K562 (cell line): ENCODE results near the gene TMEM95. TPM values are rescaled to one million over a fixed set of nuclear protein-coding genes. Genes with fewer than 3 reads are reported as not detected.

Source experiments
- ATAC-seq: fragments of 200-7000 bp; cut with Tn5 transposase; 3 replicates; pipeline ENCODE4 v1.9.1; 2020; ENCODE audit warnings: moderate library complexity
- BruUV-seq: library from RNA; stranded (reverse); fragments of 400-500 nt; replicated peaks from 2 replicates; lab custom pipeline; 2021; lab: Mats Ljungman, UMichigan
- CTCF ChIA-PET: fragments of 300-600 bp; formaldehyde crosslinking; extraction: SDS; loops from one replicate; lab custom pipeline; 2021; ENCODE audit warnings: low intra/inter-chr PET ratio; lab: Yijun Ruan, JAX
- POLR2A ChIA-PET: fragments of 300-600, 350-650 bp; sonication (Branson Sonifier 250); formaldehyde crosslinking; extraction: SDS; loops from one replicate; lab custom pipeline; 2021; ENCODE audit warnings: antibody characterized with exemption, inconsistent platforms; lab: Yijun Ruan, JAX
- DNase-seq, 4 experiments: peaks; one replicate each; pipeline versions ENCODE4 v3.0.0 to v3.0.0-alpha.2; 2011 to 2018; ENCODE audit warnings: low spot score in 3 of 4, mixed read lengths in 3 of 4; ENCODE audit errors: extremely low read depth in 1 of 4
- FAIRE-seq: peaks from 2 replicates; lab custom pipeline; 2011; peaks lifted over from hg19 to GRCh38; lab: Jason Lieb, UNC
- H2AFZ ChIP-seq: 2 replicates; pipeline ENCODE4 v1.6.0; 2011; ENCODE audit warnings: low read depth, low read length, control low read depth, inconsistent platforms
- H3K27ac ChIP-seq: fragments of 200-600 bp; 3 replicates; pipeline ENCODE4 v1.8.0; 2011; ENCODE audit warnings: low read depth, mild to moderate bottlenecking, control low read depth, inconsistent platforms, low read length, moderate library complexity, mixed read lengths; ENCODE audit errors: extremely low read depth
- H3K27me3 ChIP-seq, 2 experiments: fragments of 300-600 bp in 1 of 2; 2 replicates in 1 of 2; 3 replicates in 1 of 2; pipeline versions ENCODE4 v1.6.0 to v1.8.0; 2011; ENCODE audit warnings: inconsistent platforms in 2 of 2, low read length in 2 of 2, mild to moderate bottlenecking in 1 of 2, mixed read lengths in 1 of 2, moderate library complexity in 1 of 2; ENCODE audit not compliant: control insufficient read depth in 2 of 2, insufficient read depth in 2 of 2
- H3K36me3 ChIP-seq: fragments of 300-600 bp; 3 replicates; pipeline ENCODE4 v1.8.0; 2011; ENCODE audit warnings: mild to moderate bottlenecking, low read length, inconsistent platforms; ENCODE audit not compliant: control insufficient read depth, insufficient read depth
- H3K4me1 ChIP-seq, 2 experiments: fragments of 200-600 bp in 1 of 2; replicated peaks in 1 of 2; 2 replicates in 1 of 2; 3 replicates in 1 of 2; pipeline versions ENCODE4 v1.5.1 to v1.8.0; 2011; ENCODE audit warnings: inconsistent platforms in 2 of 2, low read length in 2 of 2, mild to moderate bottlenecking in 1 of 2, mixed read lengths in 1 of 2, moderate library complexity in 1 of 2; ENCODE audit not compliant: control insufficient read depth in 2 of 2, insufficient read depth in 2 of 2
- H3K4me2 ChIP-seq: 2 replicates; pipeline ENCODE4 v1.6.1; 2011; ENCODE audit warnings: low read length, control low read depth, inconsistent platforms, mixed read lengths; ENCODE audit not compliant: insufficient read depth
- H3K4me3 ChIP-seq: fragments of 200-600 bp; sonication (generic), shearing (Covaris generic); 2 replicates; pipeline ENCODE4 v1.5.1; 2016; ENCODE audit warnings: control low read depth, inconsistent platforms
- H3K79me2 ChIP-seq: fragments of 200-600 bp; 3 replicates; pipeline ENCODE4 v1.8.0; 2011; ENCODE audit warnings: low read length, inconsistent platforms; ENCODE audit not compliant: control insufficient read depth, insufficient read depth
- H3K9ac ChIP-seq, 2 experiments: 2 replicates each; pipeline versions ENCODE4 v1.6.0 to v1.6.1; 2011; ENCODE audit warnings: low read depth in 2 of 2, low read length in 2 of 2, control low read depth in 1 of 2, inconsistent platforms in 1 of 2, mild to moderate bottlenecking in 1 of 2, mixed read lengths in 1 of 2; ENCODE audit not compliant: insufficient read depth in 1 of 2
- H3K9me1 ChIP-seq: one replicate; pipeline ENCODE4 v1.6.0; 2011; ENCODE audit warnings: inconsistent platforms, mild to moderate bottlenecking, low read length, moderate library complexity; ENCODE audit not compliant: control insufficient read depth, insufficient read depth
- H3K9me3 ChIP-seq: replicated peaks from 2 replicates; pipeline ENCODE4 v1.5.1; 2011; ENCODE audit warnings: low read depth, low read length, inconsistent platforms; ENCODE audit not compliant: control insufficient read depth, insufficient read depth
- H4K20me1 ChIP-seq: replicated peaks from 2 replicates; pipeline ENCODE4 v1.6.1; 2011; ENCODE audit warnings: low read length, inconsistent platforms, mixed read lengths; ENCODE audit not compliant: control insufficient read depth, insufficient read depth
- NRF1 ChIP-seq, 2 experiments: fragments of 450-650 bp; IDR thresholded peaks in 1 of 2; conservative IDR thresholded peaks in 1 of 2; 2 replicates each; pipeline ENCODE4 v1.6.1; 2014; ENCODE audit warnings: mild to moderate bottlenecking in 2 of 2
- POLR3G ChIP-seq: IDR thresholded peaks from 2 replicates; pipeline ENCODE4 v1.6.1; 2011; ENCODE audit not compliant: insufficient read length, insufficient replicate concordance; ENCODE audit errors: extremely low read depth
- SIN3B ChIP-seq: fragments of 450-650 bp; IDR thresholded peaks from 2 replicates; pipeline ENCODE4 v1.6.1; 2017; ENCODE audit warnings: low read depth, mild to moderate bottlenecking, moderate library complexity
- ZNF263 ChIP-seq: sonication (generic); formaldehyde crosslinking; IDR thresholded peaks from 2 replicates; pipeline ENCODE4 v1.8.0; 2022; ENCODE audit warnings: mild to moderate bottlenecking, missing genetic modification reagents, borderline replicate concordance
- WGBS: fragments of 100-300 bp; shearing (Covaris generic); methylation state at CpG from one replicate; pipeline ENCODE4 v1.1.6; 2016; ENCODE audit warnings: low coverage, mixed read lengths; ENCODE audit not compliant: insufficient coverage; ENCODE audit errors: missing lambda C conversion rate; 5-methylcytosine and 5-hydroxymethylcytosine counted together
- in situ Hi-C: fragments of 300-500 bp; cut with MboI; formaldehyde crosslinking; loops from 4 replicates; pipeline ENCODE4 v1.15.0; 2018; ENCODE audit warnings: inconsistent platforms, mixed read lengths
- intact Hi-C: fragments of 100-400 bp; cut with micrococcal nuclease; formaldehyde crosslinking; loops from 2 replicates; pipeline ENCODE4 v1.14.2; 2022
- polyA plus RNA-seq, 8 experiments: library from polyadenylated mRNA; depleted of rRNA in 4 of 8; stranded (reverse) in 5 of 8; unstranded in 3 of 8; fragments of >200 nt; fragmentation: Nextera tagmentation in 2 of 8; fragmentation: Illumina TruSeq in 1 of 8; extraction: Ambion mirVana in 2 of 8; extraction: Trizol in 1 of 8; gene quantifications; 2 replicates each; pipeline versions ENCODE4 v1.2.1 to v1.2.3, GENCODE V29; 2011 to 2014; ENCODE audit warnings: inconsistent platforms in 1 of 8, missing spikeins in 1 of 8
- total RNA-seq, 7 experiments: library from RNA; depleted of rRNA in 6 of 7; stranded (reverse); fragments of >200 nt in 6 of 7; fragmentation: Illumina TruSeq in 2 of 7; extraction: Trizol in 2 of 7; gene quantifications; 2 replicates each; pipeline versions ENCODE4 v1.2.1 to v1.2.3, GENCODE V29; 2011 to 2021; ENCODE audit warnings: low replicate concordance in 1 of 7

Gene TMEM95
- total and polyA plus RNA-seq, 9 of the 15 experiments (the other 6 are each of a cell fraction or from before 2014, with no cell fraction given): not detected

- ATAC-seq: no peak
- TF ChIP-seq SIN3B: no peak
- no peak for TF ChIP-seq POLR3G
- no peak for TF ChIP-seq NRF1 (conservative IDR thresholded peaks at IDR 0.05 in 1 of 2, IDR thresholded peaks at IDR 0.05 in 1 of 2)
- TF ChIP-seq ZNF263 (CRISPR knock-in tag): no peak
- TF ChIP-seq, all 486 proteins: peak for 0
- Histone ChIP-seq H3K9me1 (no peaks in the 10 kb centered on the region), H3K9me3 (no peaks in the 10 kb centered on the region), H2AFZ (no peak overlapping the region), H3K27ac (no peak overlapping the region), H3K4me1 (peaks cover 3 to 59% of the 10 kb centered on the region in 2 experiments; a peak in 3 of 5 replicates), H3K79me2 (peaks cover 8% of the 10 kb centered on the region), H3K36me3 (no peaks in the 10 kb centered on the region), H3K27me3 (no peaks in the 10 kb centered on the region), H3K4me2 (peak overlapping the region; percentile 80; the same call in 1 of the 2 replicates), H3K4me3 (peak overlapping the region; percentile 72; the same call in 1 of the 2 replicates), H3K9ac (peak overlapping the region; percentile 17 to 79; a peak in 2 of 4 replicates), H4K20me1 (no peaks in the 10 kb centered on the region)
- DNase-seq (no peak), FAIRE-seq (no peak)
- in situ Hi-C loops (loop anchor here (10.0 kb wide), 1 partner anchor 202 kb away; the partner anchor contains the start of gene TNFSF13), intact Hi-C loops (loop anchor here (5.0 kb wide), 1 partner anchor 129 kb away; the partner anchor contains the start of genes POLR2A and SLC35G6)
- ChIA-PET POLR2A (interaction anchor here (0.6 to 1.6 kb wide), 8 partner anchors 13 to 221 kb away, joined by 3 to 6 read pairs (median 4); partner anchors contain the start of genes ACAP1 and ZBTB4), CTCF (interaction anchor here (0.7 kb wide), 1 partner anchor 126 kb away, joined by 4 read pairs; the partner anchor contains the start of gene ZBTB4)
- no TSS peak for BruUV-seq
- 92% methylated on average over 16 of the region's 37 CpGs for WGBS
These were observed 1.9 kb upstream of the TMEM95 start for GRCh38 chr17:7352910-7353635.
